Gastroesophageal sphincter (tissue), 4 donors: Measurements from ENCODE around the gene ASAP2. TPM values are rescaled to one million over a fixed set of nuclear protein-coding genes. Genes with fewer than 3 reads are reported as not detected.

Source experiments
- ATAC-seq: fragments of 150-250 bp; one replicate; pipeline ENCODE4 v1.9.1; 2016; ENCODE audit warnings: mild to moderate bottlenecking, moderate library complexity
- H3K27ac ChIP-seq, 4 donors: fragments of 200-600 bp; sonication (generic) in 3 of 4; 1 replicate in 3 of 4; 2 replicates in 1 of 4; pipeline ENCODE4 v1.5.1; 2016 to 2019
- H3K27me3 ChIP-seq: fragments of 200-600 bp; sonication (generic); one replicate; pipeline ENCODE4 v1.5.1; 2019
- H3K36me3 ChIP-seq, 2 donors: fragments of 200-600 bp; sonication (generic); one replicate each; pipeline ENCODE4 v1.5.1; 2019; ENCODE audit warnings: control low read depth in 1 of 2
- H3K4me1 ChIP-seq, 3 donors: fragments of 200-600 bp; sonication (generic); 1 replicate in 2 of 3; 2 replicates in 1 of 3; pipeline ENCODE4 v1.5.1; 2016 to 2019; ENCODE audit warnings: control low read depth in 2 of 3
- H3K4me3 ChIP-seq, 2 donors: fragments of 200-600 bp; sonication (generic); one replicate each; pipeline ENCODE4 v1.5.1; 2019; ENCODE audit warnings: mild to moderate bottlenecking in 1 of 2, moderate library complexity in 1 of 2
- H3K9me3 ChIP-seq, 3 donors: fragments of 200-600 bp; sonication (generic); one replicate each; pipeline ENCODE4 v1.5.1; 2017 to 2019; ENCODE audit warnings: control low read depth in 2 of 3
- EP300 ChIP-seq: sonication (generic); formaldehyde crosslinking; IDR thresholded peaks from one replicate; pipeline ENCODE4 v1.6.1; 2017; ENCODE audit warnings: antibody characterized with exemption, mild to moderate bottlenecking
- POLR2A ChIP-seq, 2 donors: fragments of 450-650 bp; IDR thresholded peaks; one replicate each; pipeline ENCODE4 v1.6.1; 2017; ENCODE audit warnings: antibody characterized with exemption in 2 of 2, mild to moderate bottlenecking in 2 of 2, moderate library complexity in 1 of 2
- POLR2AphosphoS5 ChIP-seq: sonication (generic); formaldehyde crosslinking; IDR thresholded peaks from one replicate; pipeline ENCODE4 v1.6.1; 2017; ENCODE audit warnings: antibody characterized with exemption
- WGBS, 2 donors: methylation state at CpG; one replicate each; pipeline ENCODE4 v1.1.5; 2018; ENCODE audit warnings: low coverage in 1 of 2; 5-methylcytosine and 5-hydroxymethylcytosine counted together
- total RNA-seq, 4 donors: library from RNA; depleted of rRNA; stranded (reverse); fragments of >200 nt; gene quantifications; one replicate each; pipeline ENCODE4 v1.1.0, GENCODE V29; 2016
- TF ChIP-seq, protein P1 (sequence below), 4 experiments: fragments of 200-600 bp in 2 of 4; fragments of 450-650 bp in 2 of 4; sonication (generic) in 1 of 4; IDR thresholded peaks; one replicate each; pipeline ENCODE4 v1.5.1; 2017 to 2019; ENCODE audit warnings: antibody characterized with exemption in 4 of 4, mild to moderate bottlenecking in 2 of 4, moderate library complexity in 2 of 4

ASAP2 gene
- total RNA-seq, 4 donors from 2014 or later, result 18.3 to 31.4 (median 26.2) TPM

GRCh38 chr2:9244985-9245544, 38.5 kb downstream of the ASAP2 start:
- no peaks in the 10 kb centered on the region for H3K36me3 ChIP-seq
- no peaks in the 10 kb centered on the region for H3K27me3 ChIP-seq
- H3K9me3 ChIP-seq, result no peaks in the 10 kb centered on the region
- H3K4me1 ChIP-seq, result peaks cover 0 to 77% (median 11%) of the 10 kb centered on the region in 3 donors
- WGBS, 2 donors, result 59% methylated on average over 3 to 4 of the region's 7 CpGs
- H3K27ac ChIP-seq, result no peak overlapping the region
- ATAC-seq, result no peak
- H3K4me3 ChIP-seq, result no peak overlapping the region
- TF ChIP-seq POLR2A (IDR thresholded peaks at IDR 0.05) (no peak), EP300 (no peak)
- TF ChIP-seq, protein P1, sequence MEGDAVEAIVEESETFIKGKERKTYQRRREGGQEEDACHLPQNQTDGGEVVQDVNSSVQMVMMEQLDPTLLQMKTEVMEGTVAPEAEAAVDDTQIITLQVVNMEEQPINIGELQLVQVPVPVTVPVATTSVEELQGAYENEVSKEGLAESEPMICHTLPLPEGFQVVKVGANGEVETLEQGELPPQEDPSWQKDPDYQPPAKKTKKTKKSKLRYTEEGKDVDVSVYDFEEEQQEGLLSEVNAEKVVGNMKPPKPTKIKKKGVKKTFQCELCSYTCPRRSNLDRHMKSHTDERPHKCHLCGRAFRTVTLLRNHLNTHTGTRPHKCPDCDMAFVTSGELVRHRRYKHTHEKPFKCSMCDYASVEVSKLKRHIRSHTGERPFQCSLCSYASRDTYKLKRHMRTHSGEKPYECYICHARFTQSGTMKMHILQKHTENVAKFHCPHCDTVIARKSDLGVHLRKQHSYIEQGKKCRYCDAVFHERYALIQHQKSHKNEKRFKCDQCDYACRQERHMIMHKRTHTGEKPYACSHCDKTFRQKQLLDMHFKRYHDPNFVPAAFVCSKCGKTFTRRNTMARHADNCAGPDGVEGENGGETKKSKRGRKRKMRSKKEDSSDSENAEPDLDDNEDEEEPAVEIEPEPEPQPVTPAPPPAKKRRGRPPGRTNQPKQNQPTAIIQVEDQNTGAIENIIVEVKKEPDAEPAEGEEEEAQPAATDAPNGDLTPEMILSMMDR (IDR thresholded peaks at IDR 0.05), result no peak

DNA sequence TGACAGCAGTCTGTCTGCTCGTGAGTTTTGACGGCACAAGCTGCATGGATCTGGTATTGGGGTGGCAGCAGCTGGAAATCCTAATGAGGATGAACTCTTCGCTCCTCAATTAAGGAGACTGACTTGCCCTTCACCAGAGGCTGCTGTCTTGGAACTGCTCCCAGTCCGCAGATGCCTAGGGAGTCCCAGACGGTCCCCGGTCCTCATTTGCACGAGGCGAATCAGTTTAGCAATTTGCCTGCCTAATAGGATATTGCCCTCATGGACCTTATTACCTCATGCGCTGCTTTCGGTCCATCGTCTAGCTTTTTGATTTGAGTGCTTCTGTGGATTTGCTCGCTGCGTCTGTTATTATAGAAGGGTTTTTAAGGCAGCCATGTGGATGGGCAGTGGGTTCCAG, 40.6 kb downstream of the ASAP2 start:
- no peak overlapping the region for H3K4me3 ChIP-seq
- no peaks in the 10 kb centered on the region for H3K27me3 ChIP-seq
- H3K27ac ChIP-seq, result no peak overlapping the region
- TF ChIP-seq POLR2AphosphoS5 (no peak), POLR2A (IDR thresholded peaks at IDR 0.05) (no peak), EP300 (no peak)
- TF ChIP-seq, protein P1 (IDR thresholded peaks at IDR 0.05), result no peak
- ATAC-seq, result no peak
- no peaks in the 10 kb centered on the region for H3K9me3 ChIP-seq
- WGBS, 2 donors, result 67 to 80% methylated on average over 3 to 9 of the region's 13 CpGs
- H3K36me3 ChIP-seq, result no peaks in the 10 kb centered on the region
- peaks cover 0 to 75% (median 14%) of the 10 kb centered on the region in 3 donors for H3K4me1 ChIP-seq

DNA sequence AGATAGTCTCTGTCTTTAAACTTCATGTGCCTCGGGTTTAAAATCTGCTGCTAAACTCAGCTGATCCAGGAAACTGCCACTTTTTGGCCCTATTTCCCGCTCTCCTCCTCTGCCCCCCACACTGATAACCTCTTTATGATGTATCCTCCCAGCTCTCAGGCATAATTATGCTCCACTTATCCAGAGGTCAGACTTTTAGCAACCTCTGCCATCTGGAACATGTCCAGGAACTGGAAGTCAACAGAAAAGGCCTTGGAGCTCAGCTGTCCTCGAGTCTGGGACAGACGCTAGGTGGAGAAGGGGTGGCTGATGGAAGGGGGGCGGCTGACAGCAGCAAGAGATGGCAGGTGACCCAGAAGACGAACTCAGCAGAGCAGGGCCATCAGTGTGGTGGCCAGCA, 41.2 kb downstream of the ASAP2 start:
- Histone ChIP-seq H3K27ac (no peak overlapping the region), H3K27me3 (no peaks in the 10 kb centered on the region), H3K36me3 (no peaks in the 10 kb centered on the region), H3K9me3 (no peaks in the 10 kb centered on the region), H3K4me3 (no peak overlapping the region), H3K4me1 (peaks cover 0 to 71% (median 14%) of the 10 kb centered on the region in 3 donors)
- 38 to 67% methylated on average over 1 to 2 of the region's 6 CpGs for WGBS, 2 donors
- TF ChIP-seq POLR2A (IDR thresholded peaks at IDR 0.05), result no peak
- ATAC-seq, result no peak

DNA sequence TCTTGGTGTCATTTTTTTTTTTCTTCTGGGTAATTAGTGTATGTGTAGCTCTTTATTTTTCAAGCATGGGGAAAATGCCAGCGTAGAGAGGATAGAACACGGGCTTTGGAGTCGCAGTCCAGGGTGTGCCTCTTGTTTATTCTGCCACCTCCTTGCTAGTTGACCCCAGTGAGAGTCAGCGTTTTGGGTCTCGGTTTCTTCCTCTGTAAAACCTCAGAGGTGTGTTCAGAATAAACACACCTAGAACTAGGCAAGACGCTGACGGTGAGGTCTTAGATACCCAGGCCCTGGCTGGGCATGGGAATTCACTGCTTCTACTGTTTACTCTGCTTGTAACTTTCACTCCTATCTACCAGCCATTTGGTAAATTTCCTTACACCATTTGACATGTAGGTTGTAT, 41.8 kb downstream of the ASAP2 start:
- no peak for TF ChIP-seq EP300
- Histone ChIP-seq H3K27ac (no peak overlapping the region), H3K27me3 (no peaks in the 10 kb centered on the region), H3K4me3 (no peak overlapping the region), H3K4me1 (peaks cover 0 to 70% (median 14%) of the 10 kb centered on the region in 3 donors), H3K9me3 (no peaks in the 10 kb centered on the region), H3K36me3 (no peaks in the 10 kb centered on the region)
- WGBS, 2 donors, result 90 to 100% methylated on average over 3 to 7 of the region's 7 CpGs
- no peak for ATAC-seq

DNA sequence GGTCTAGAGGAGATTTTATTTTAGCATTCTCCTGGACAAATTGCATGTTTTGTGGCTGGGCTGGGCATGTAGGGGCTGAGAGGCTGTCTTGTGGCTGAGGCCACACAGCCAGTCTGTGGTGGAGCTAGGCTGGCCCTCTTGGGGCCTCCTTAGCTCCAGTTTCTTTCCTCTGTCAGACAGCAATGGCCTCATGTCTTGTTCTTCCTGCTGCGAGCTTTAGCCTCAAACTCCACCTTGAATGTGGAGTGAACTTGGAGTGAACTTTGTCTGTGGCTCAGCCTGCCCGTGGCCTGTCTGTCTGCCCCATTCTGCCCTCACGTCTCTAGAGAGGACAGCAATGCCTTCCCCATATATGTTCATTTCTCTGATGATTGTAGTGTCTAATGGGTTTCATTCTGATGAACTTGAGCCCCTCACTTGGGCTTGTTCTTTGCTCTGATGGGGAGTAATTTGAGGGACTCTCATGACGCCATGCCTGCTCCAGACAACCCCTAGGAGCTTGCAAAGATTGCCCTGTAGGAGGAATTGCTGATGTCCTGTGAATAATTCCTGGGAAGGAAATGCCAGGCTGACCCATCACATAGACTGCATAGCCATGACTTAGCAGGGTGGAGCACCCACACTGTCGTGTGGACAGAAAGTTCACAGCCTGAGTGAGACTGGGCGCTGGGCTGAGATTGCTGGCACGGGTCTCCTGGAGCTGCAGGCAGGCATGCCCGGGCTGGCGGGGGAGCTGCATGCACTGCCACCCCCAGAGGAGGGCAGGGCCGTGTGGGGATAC, 42.6 kb downstream of the ASAP2 start:
- 37 to 65% methylated on average over 4 to 6 of the region's 10 CpGs for WGBS, 2 donors
- Histone ChIP-seq H3K4me1 (peaks cover 0 to 70% (median 14%) of the 10 kb centered on the region in 3 donors), H3K4me3 (no peak overlapping the region)

More for the DNA sequence above, 42.6 kb downstream of the ASAP2 start:
- no peak for TF ChIP-seq POLR2AphosphoS5
- TF ChIP-seq POLR2A (IDR thresholded peaks at IDR 0.05), result no peak
- TF ChIP-seq EP300, result no peak
- TF ChIP-seq, protein P1 (IDR thresholded peaks at IDR 0.05), result no peak
- no peak for ATAC-seq
- no peaks in the 10 kb centered on the region for H3K36me3 ChIP-seq
- no peaks in the 10 kb centered on the region for H3K9me3 ChIP-seq
- H3K27me3 ChIP-seq, result no peaks in the 10 kb centered on the region
- peak overlapping the region in 2 of 4 donors; percentile 5 to 28 for H3K27ac ChIP-seq
